WTC11 (cell line): ENCODE measurements around the gene PPP6R3. TPM values are rescaled to one million over a fixed set of nuclear protein-coding genes. Genes with fewer than 3 reads are reported as not detected.

ENCODE experiments used
- ATAC-seq: fragments of 200-7000 bp; cut with Tn5 transposase; 2 replicates; pipeline ENCODE4 v1.10.0; 2021; ENCODE audit warnings: mild to moderate bottlenecking, moderate library complexity
- CTCF ChIA-PET: fragments of 300-600 bp; sonication (Branson Sonifier 250); formaldehyde crosslinking; loops from one replicate; lab custom pipeline; 2021; ENCODE audit warnings: antibody characterized with exemption; lab: Charles Lee
- POLR2A ChIA-PET: fragments of 350-600 bp; sonication (Branson Sonifier 250); formaldehyde crosslinking; loops from one replicate; lab custom pipeline; 2021; ENCODE audit warnings: antibody characterized with exemption; lab: Charles Lee
- DNase-seq: peaks from one replicate; pipeline ENCODE4 v3.0.0; 2021; ENCODE audit warnings: low spot score
- H3K27ac Mint-ChIP-seq: 2 replicates; pipeline ENCODE4 v1.8.0; 2021; ENCODE audit warnings: mixed read lengths
- H3K27me3 Mint-ChIP-seq: 2 replicates; pipeline ENCODE4 v1.8.0; 2021; ENCODE audit warnings: low read depth, mild to moderate bottlenecking, moderate library complexity, mixed read lengths
- H3K36me3 Mint-ChIP-seq: 2 replicates; pipeline ENCODE4 v1.8.0; 2021; ENCODE audit warnings: mixed read lengths
- H3K4me1 Mint-ChIP-seq: 2 replicates; pipeline ENCODE4 v1.8.0; 2022; ENCODE audit warnings: mixed read lengths
- H3K4me3 Mint-ChIP-seq: 2 replicates; pipeline ENCODE4 v1.8.0; 2021; ENCODE audit warnings: mild to moderate bottlenecking, moderate library complexity, mixed read lengths
- H3K9me3 Mint-ChIP-seq: 2 replicates; pipeline ENCODE4 v1.8.0; 2021; ENCODE audit warnings: mixed read lengths
- ATF2 ChIP-seq: sonication (generic); formaldehyde crosslinking; IDR thresholded peaks from 2 replicates; pipeline ENCODE4 v1.8.1; 2022; ENCODE audit warnings: low read depth, missing genetic modification reagents, borderline replicate concordance
- ATF6 ChIP-seq: sonication (generic); formaldehyde crosslinking; IDR thresholded peaks from 2 replicates; pipeline ENCODE4 v1.8.1; 2023; ENCODE audit warnings: mild to moderate bottlenecking, missing genetic modification reagents
- E2F4 ChIP-seq: sonication (generic); formaldehyde crosslinking; IDR thresholded peaks from 2 replicates; pipeline ENCODE4 v1.8.1; 2022; ENCODE audit warnings: low read depth, mild to moderate bottlenecking, moderate library complexity, missing genetic modification reagents, borderline replicate concordance
- ERG ChIP-seq: fragments of 250-450 bp; sonication (Bioruptor Pico); IDR thresholded peaks from 2 replicates; pipeline ENCODE4 v1.8.0; 2021; ENCODE audit warnings: mild to moderate bottlenecking
- FOXP4 ChIP-seq: sonication (generic); formaldehyde crosslinking; IDR thresholded peaks from 2 replicates; pipeline ENCODE4 v1.8.0; 2022; ENCODE audit warnings: mild to moderate bottlenecking, missing genetic modification reagents
- KAT7 ChIP-seq: sonication (generic); formaldehyde crosslinking; IDR thresholded peaks from 2 replicates; pipeline ENCODE4 v1.8.1; 2023; ENCODE audit warnings: missing genetic modification reagents, mild to moderate bottlenecking, borderline replicate concordance
- NFATC4 ChIP-seq: fragments of 250-450 bp; sonication (Bioruptor Pico); IDR thresholded peaks from 2 replicates; pipeline ENCODE4 v1.9.0; 2021; ENCODE audit warnings: mild to moderate bottlenecking
- NR2C2 ChIP-seq: sonication (generic); formaldehyde crosslinking; IDR thresholded peaks from 2 replicates; pipeline ENCODE4 v1.8.0; 2022; ENCODE audit warnings: mild to moderate bottlenecking, missing genetic modification reagents
- PREB ChIP-seq: sonication (generic); formaldehyde crosslinking; IDR thresholded peaks from 2 replicates; pipeline ENCODE4 v1.8.1; 2022; ENCODE audit warnings: mild to moderate bottlenecking, missing genetic modification reagents, moderate library complexity, borderline replicate concordance
- SOX15 ChIP-seq: fragments of 250-450 bp; sonication (Bioruptor Pico); IDR thresholded peaks from 2 replicates; pipeline ENCODE4 v1.9.0; 2021; ENCODE audit warnings: mild to moderate bottlenecking
- TP53 ChIP-seq: sonication (generic); formaldehyde crosslinking; IDR thresholded peaks from 2 replicates; pipeline ENCODE4 v1.8.1; 2023; ENCODE audit warnings: mild to moderate bottlenecking, missing genetic modification reagents
- ZNF138 ChIP-seq: sonication (generic); formaldehyde crosslinking; conservative IDR thresholded peaks from 2 replicates; pipeline ENCODE4 v1.8.1; 2022; ENCODE audit warnings: mild to moderate bottlenecking, moderate library complexity, missing genetic modification reagents
- ZNF281 ChIP-seq: sonication (generic); formaldehyde crosslinking; IDR thresholded peaks from 2 replicates; pipeline ENCODE4 v1.8.0; 2023; ENCODE audit warnings: mild to moderate bottlenecking, missing genetic modification reagents
- ZNF396 ChIP-seq: fragments of 250-450 bp; sonication (Bioruptor Pico); IDR thresholded peaks from 2 replicates; pipeline ENCODE4 v1.8.0; 2021; ENCODE audit warnings: mild to moderate bottlenecking, moderate library complexity, borderline replicate concordance
- ZNF532 ChIP-seq: fragments of 250-450 bp; sonication (Bioruptor Pico); IDR thresholded peaks from 2 replicates; pipeline ENCODE4 v1.9.0; 2021; ENCODE audit warnings: mild to moderate bottlenecking, borderline replicate concordance
- ZSCAN18 ChIP-seq: fragments of 250-450 bp; sonication (Bioruptor Pico); IDR thresholded peaks from 2 replicates; pipeline ENCODE4 v2.1.2; 2022; ENCODE audit warnings: mild to moderate bottlenecking, moderate library complexity
- total RNA-seq: library from RNA; stranded (reverse); gene quantifications from 3 replicates; pipeline ENCODE4 v1.2.3, GENCODE V29; 2021

PPP6R3 gene
- total RNA-seq, 1 experiment from 2014 or later = 138 TPM

- Mint-ChIP-seq H3K4me1 (peaks cover 26% of the 10 kb centered on the region), H3K4me3 (no peak overlapping the region), H3K27ac (no peak overlapping the region), H3K36me3 (no peaks in the 10 kb centered on the region), H3K9me3 (no peaks in the 10 kb centered on the region), H3K27me3 (no peaks in the 10 kb centered on the region)
- DNase-seq = no peak
- ChIA-PET CTCF (no interaction called here), POLR2A (no interaction called here)
- no peak for TF ChIP-seq ZNF138 (CRISPR knock-in tag)
- no peak for TF ChIP-seq PREB (CRISPR knock-in tag)
- TF ChIP-seq NFATC4 (CRISPR knock-in tag) = no peak
- no peak for TF ChIP-seq E2F4 (CRISPR knock-in tag)
- TF ChIP-seq ERG (CRISPR knock-in tag) = no peak
- TF ChIP-seq KAT7 (CRISPR knock-in tag) = no peak
- no peak for TF ChIP-seq ZSCAN18 (CRISPR knock-in tag)
- no peak for TF ChIP-seq SOX15
- TF ChIP-seq NR2C2 (CRISPR knock-in tag) = no peak
- no peak for TF ChIP-seq FOXP4
- no peak for TF ChIP-seq TP53 (CRISPR knock-in tag)
- TF ChIP-seq ZNF532 = no peak
- TF ChIP-seq ZNF281 = no peak
- no peak for TF ChIP-seq ATF6
- no peak for TF ChIP-seq ATF2 (CRISPR knock-in tag)
- no peak for TF ChIP-seq ZNF396 (CRISPR knock-in tag)
- no peak for ATAC-seq
These were observed 3.2 kb upstream of the PPP6R3 start for GRCh38 chr11:68457216-68457897.
